Adrenal gland (tissue), 12 donors: ENCODE data around the gene SZRD1. TPM values are rescaled to one million over a fixed set of nuclear protein-coding genes. Genes with fewer than 3 reads are reported as not detected.
"Not testable (repeated sequence)": the region's sequence is repeated elsewhere in the genome, so short reads cannot be mapped to it uniquely, and the experiment has no call there.

Source experiments
- DNase-seq, 7 donors: peaks; one replicate each; pipeline ENCODE4 v3.0.0-alpha.2; 2019 to 2020
- H3K27ac ChIP-seq, 5 donors: fragments of 200-600 bp; sonication (generic) in 4 of 5; 1 replicate in 3 of 5; 2 replicates in 2 of 5; pipeline versions ENCODE4 v1.5.1 to v1.8.0; 2016 to 2020; ENCODE audit warnings: mild to moderate bottlenecking in 1 of 5
- H3K27me3 ChIP-seq: fragments of 200-600 bp; 2 replicates; pipeline ENCODE4 v1.8.0; 2021
- H3K36me3 ChIP-seq, 2 donors: fragments of 200-600 bp; replicated peaks in 1 of 2; 1 replicate in 1 of 2; 2 replicates in 1 of 2; pipeline versions ENCODE4 v1.5.1 to v1.8.0; 2018 to 2022
- H3K4me1 ChIP-seq, 2 donors: fragments of 200-600 bp; replicated peaks in 1 of 2; 1 replicate in 1 of 2; 2 replicates in 1 of 2; pipeline versions ENCODE4 v1.5.1 to v1.8.0; 2018 to 2021
- H3K4me3 ChIP-seq, 4 donors: fragments of 200-600 bp; sonication (generic) in 3 of 4; one replicate each; pipeline ENCODE4 v1.5.1; 2016 to 2018
- H3K9me3 ChIP-seq, 3 donors: fragments of 200-600 bp; sonication (generic) in 1 of 3; replicated peaks in 1 of 3; 1 replicate in 2 of 3; 2 replicates in 1 of 3; pipeline versions ENCODE4 v1.5.1 to v1.8.0; 2016 to 2021
- CTCF ChIP-seq, 6 experiments: fragments of 450-650 bp in 4 of 6; fragments of 200-600 bp in 2 of 6; sonication (generic) in 1 of 6; IDR thresholded peaks; 1 replicate in 5 of 6; 2 replicates in 1 of 6; pipeline versions ENCODE4 v1.5.1 to v1.8.0; 2016 to 2021; ENCODE audit warnings: antibody characterized with exemption in 6 of 6, mild to moderate bottlenecking in 2 of 6, moderate library complexity in 1 of 6
- POLR2A ChIP-seq, 2 donors: fragments of 450-650 bp; IDR thresholded peaks; one replicate each; pipeline ENCODE4 v1.6.1; 2017; ENCODE audit warnings: antibody characterized with exemption in 2 of 2, mild to moderate bottlenecking in 2 of 2, moderate library complexity in 1 of 2
- WGBS, 4 donors: extraction: QIAGEN DNeasy Blood & Tissue Kit in 2 of 4; methylation state at CpG; one replicate each; pipeline versions ENCODE4 v1.1.5 to v1.1.7; 2013 to 2017; 5-methylcytosine and 5-hydroxymethylcytosine counted together
- intact Hi-C, 2 donors: fragments of 100-400 bp; cut with DNase I; formaldehyde crosslinking; loops; one replicate each; pipeline versions ENCODE4 v1.14.1 to v1.15.0; 2022 to 2023
- polyA plus RNA-seq, 3 donors: library from polyadenylated mRNA; stranded (reverse); fragments of 200-250 nt in 2 of 3; fragments of 350-450 nt in 1 of 3; fragmentation: Illumina TruSeq in 1 of 3; extraction: RNeasy Lipid Tissue Mini Kit (QIAGEN cat#74804) in 1 of 3; gene quantifications; one replicate each; pipeline ENCODE4 v1.2.3, GENCODE V29; 2013 to 2014
- total RNA-seq, 9 donors: library from RNA; depleted of rRNA in 4 of 9; stranded (reverse); fragments of >200 nt in 4 of 9; fragments of 120-200 nt in 1 of 9; fragmentation: NEBNext Ultra II Directional in 1 of 9; extraction: Animal tissue kit (Norgen Biotek cat#: 25700) in 1 of 9; gene quantifications; one replicate each; pipeline versions ENCODE4 v1.1.0 to v1.2.4, GENCODE V29; 2013 to 2023
- donor health status: healthy with polysubstance abuse.
- donor health status: Bipolar disorder and iron deficiency.
- donor health status: DM: yes; HTN: yes; CAD: no.
- donor health status: DM: no; HTN: no; CAD: no.
- donor health status: DM: no; HTN: no; CAD: no.
- donor health status: DM: yes; HTN: yes; CAD: no.

The SZRD1 gene
- total and polyA plus RNA-seq, 12 donors, result 46.8 to 152 (median 89.0) TPM

GRCh38 chr1:16338961-16339360 lies 28.1 kb upstream of the SZRD1 start:
- peak in 1 of 7 donors; percentile 24 for DNase-seq
- Histone ChIP-seq H3K4me3 (no peak overlapping the region), H3K36me3 (no peaks in the 10 kb centered on the region), H3K4me1 (peaks cover 0 to 6% of the 10 kb centered on the region in 2 donors), H3K27ac (no peak overlapping the region), H3K9me3 (no peaks in the 10 kb centered on the region), H3K27me3 (no peaks in the 10 kb centered on the region)
- TF ChIP-seq CTCF (IDR thresholded peaks at IDR 0.05) (no peak), POLR2A (IDR thresholded peaks at IDR 0.05) (no peak)
- 96% methylated on average over 5 of the region's 5 CpGs for WGBS, 4 donors
- intact Hi-C loops, result no loop called here

- no peaks in the 10 kb centered on the region for H3K27me3 ChIP-seq
- DNase-seq, result no peak
- peaks cover 0 to 6% of the 10 kb centered on the region in 2 donors for H3K4me1 ChIP-seq
- no peak overlapping the region for H3K27ac ChIP-seq
- intact Hi-C loops, result no loop called here
- no peak for TF ChIP-seq CTCF (IDR thresholded peaks at IDR 0.05)
- TF ChIP-seq POLR2A (IDR thresholded peaks at IDR 0.05), result no peak
- 75 to 84% (median 81%) methylated on average over 1 of the region's 1 CpG for WGBS, 4 donors
- H3K4me3 ChIP-seq, result no peak overlapping the region
- H3K9me3 ChIP-seq, result no peaks in the 10 kb centered on the region
- no peaks in the 10 kb centered on the region for H3K36me3 ChIP-seq
These were observed 26.4 kb upstream of the SZRD1 start for GRCh38 chr1:16340673-16341072.

GRCh38 chr1:16342331-16343062 lies 24.5 kb upstream of the SZRD1 start:
- Histone ChIP-seq H3K27me3 (no peaks in the 10 kb centered on the region), H3K36me3 (no peaks in the 10 kb centered on the region), H3K9me3 (no peaks in the 10 kb centered on the region), H3K4me3 (no peak overlapping the region), H3K4me1 (no peaks in the 10 kb centered on the region), H3K27ac (no peak overlapping the region)
- peak in 1 of 7 donors; percentile 36 for DNase-seq
- WGBS, 4 donors, result 78 to 85% (median 82%) methylated on average over 6 to 10 of the region's 10 CpGs
- TF ChIP-seq POLR2A (IDR thresholded peaks at IDR 0.05), result no peak
- TF ChIP-seq CTCF (IDR thresholded peaks at IDR 0.05), result no peak
- intact Hi-C loops, result no loop called here

- H3K36me3 ChIP-seq, H3K9me3 ChIP-seq, intact Hi-C loops, H3K4me1 ChIP-seq, H3K27me3 ChIP-seq, H3K27ac ChIP-seq, H3K4me3 ChIP-seq: not testable (repeated sequence)
- 95 to 98% (median 96%) methylated on average over 6 of the region's 6 CpGs for WGBS, 4 donors
- DNase-seq, result peak in 1 of 7 donors; percentile 28
These were observed 23.8 kb upstream of the SZRD1 start for GRCh38 chr1:16343276-16343675.
